Osteoblast (primary cell): ENCODE measurements around the gene KLHL26. TPM values are rescaled to one million over a fixed set of nuclear protein-coding genes. Genes with fewer than 3 reads are reported as not detected.
A peak's percentile ranks its signal among the peaks of the same experiment; 100 is the strongest.

Source experiments
- DNase-seq: peaks from one replicate; pipeline ENCODE4 v3.0.0; 2011; ENCODE audit warnings: low spot score, mixed read lengths; ENCODE audit not compliant: insufficient read length; ENCODE audit errors: missing footprints
- H2AFZ ChIP-seq: 2 replicates; pipeline ENCODE4 v1.6.0; 2011; ENCODE audit warnings: mild to moderate bottlenecking, low read length
- H3K27ac ChIP-seq: 2 replicates; pipeline ENCODE4 v1.5.1; 2011; ENCODE audit warnings: mild to moderate bottlenecking, low read depth, low read length, moderate library complexity
- H3K27me3 ChIP-seq: 2 replicates; pipeline ENCODE4 v1.6.0; 2012; ENCODE audit warnings: mild to moderate bottlenecking, control low read depth, inconsistent platforms, low read length, moderate library complexity; ENCODE audit not compliant: insufficient read depth
- H3K36me3 ChIP-seq: 2 replicates; pipeline ENCODE4 v1.5.1; 2011; ENCODE audit warnings: mild to moderate bottlenecking, low read length, control low read depth, moderate library complexity; ENCODE audit not compliant: insufficient read depth
- H3K4me1 ChIP-seq: 2 replicates; pipeline ENCODE4 v1.5.1; 2011; ENCODE audit warnings: mild to moderate bottlenecking, low read length, control low read depth, moderate library complexity; ENCODE audit not compliant: insufficient read depth
- H3K4me2 ChIP-seq: 2 replicates; pipeline ENCODE4 v1.6.0; 2011; ENCODE audit warnings: mild to moderate bottlenecking, low read length; ENCODE audit not compliant: insufficient read depth
- H3K4me3 ChIP-seq: fragments of 200-600 bp; sonication (generic); 3 replicates; pipeline ENCODE4 v1.5.1; 2012; ENCODE audit warnings: mild to moderate bottlenecking, low read length, inconsistent platforms; ENCODE audit not compliant: insufficient read depth
- H3K79me2 ChIP-seq: 2 replicates; pipeline ENCODE4 v1.6.0; 2012; ENCODE audit warnings: mild to moderate bottlenecking, low read length, control low read depth, inconsistent platforms; ENCODE audit not compliant: insufficient read depth
- H3K9me3 ChIP-seq: 2 replicates; pipeline ENCODE4 v1.5.1; 2011; ENCODE audit warnings: low read depth, low read length, control low read depth
- H4K20me1 ChIP-seq: 2 replicates; pipeline ENCODE4 v1.6.0; 2012; ENCODE audit warnings: mild to moderate bottlenecking, low read length, control low read depth; ENCODE audit not compliant: insufficient read depth
- total RNA-seq: library from RNA; depleted of rRNA; stranded (reverse); fragments of >200 nt; gene quantifications from 2 replicates; pipeline ENCODE4 v1.2.3, GENCODE V29; 2012
- TF ChIP-seq, protein P1 (sequence below): IDR thresholded peaks from 2 replicates; pipeline ENCODE4 v1.5.1; 2011; ENCODE audit warnings: mild to moderate bottlenecking, low read depth, low read length, moderate library complexity; ENCODE audit errors: extremely low read depth

KLHL26 gene
- total RNA-seq, 1 donor, result 5.1 TPM

- Histone ChIP-seq H3K79me2 (peaks cover 17% of the 10 kb centered on the region), H3K9me3 (no peaks in the 10 kb centered on the region), H3K27me3 (no peaks in the 10 kb centered on the region), H3K4me2 (no peak overlapping the region), H3K4me3 (no peak overlapping the region), H4K20me1 (peaks cover 2% of the 10 kb centered on the region), H2AFZ (no peak overlapping the region), H3K27ac (no peak overlapping the region), H3K4me1 (peaks cover 7% of the 10 kb centered on the region), H3K36me3 (no peaks in the 10 kb centered on the region)
- TF ChIP-seq, protein P1, sequence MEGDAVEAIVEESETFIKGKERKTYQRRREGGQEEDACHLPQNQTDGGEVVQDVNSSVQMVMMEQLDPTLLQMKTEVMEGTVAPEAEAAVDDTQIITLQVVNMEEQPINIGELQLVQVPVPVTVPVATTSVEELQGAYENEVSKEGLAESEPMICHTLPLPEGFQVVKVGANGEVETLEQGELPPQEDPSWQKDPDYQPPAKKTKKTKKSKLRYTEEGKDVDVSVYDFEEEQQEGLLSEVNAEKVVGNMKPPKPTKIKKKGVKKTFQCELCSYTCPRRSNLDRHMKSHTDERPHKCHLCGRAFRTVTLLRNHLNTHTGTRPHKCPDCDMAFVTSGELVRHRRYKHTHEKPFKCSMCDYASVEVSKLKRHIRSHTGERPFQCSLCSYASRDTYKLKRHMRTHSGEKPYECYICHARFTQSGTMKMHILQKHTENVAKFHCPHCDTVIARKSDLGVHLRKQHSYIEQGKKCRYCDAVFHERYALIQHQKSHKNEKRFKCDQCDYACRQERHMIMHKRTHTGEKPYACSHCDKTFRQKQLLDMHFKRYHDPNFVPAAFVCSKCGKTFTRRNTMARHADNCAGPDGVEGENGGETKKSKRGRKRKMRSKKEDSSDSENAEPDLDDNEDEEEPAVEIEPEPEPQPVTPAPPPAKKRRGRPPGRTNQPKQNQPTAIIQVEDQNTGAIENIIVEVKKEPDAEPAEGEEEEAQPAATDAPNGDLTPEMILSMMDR, result no peak
- DNase-seq, result peak; percentile 6
Observed at GRCh38 chr19:18633321-18633720, 3.5 kb upstream of the KLHL26 start.

DNA sequence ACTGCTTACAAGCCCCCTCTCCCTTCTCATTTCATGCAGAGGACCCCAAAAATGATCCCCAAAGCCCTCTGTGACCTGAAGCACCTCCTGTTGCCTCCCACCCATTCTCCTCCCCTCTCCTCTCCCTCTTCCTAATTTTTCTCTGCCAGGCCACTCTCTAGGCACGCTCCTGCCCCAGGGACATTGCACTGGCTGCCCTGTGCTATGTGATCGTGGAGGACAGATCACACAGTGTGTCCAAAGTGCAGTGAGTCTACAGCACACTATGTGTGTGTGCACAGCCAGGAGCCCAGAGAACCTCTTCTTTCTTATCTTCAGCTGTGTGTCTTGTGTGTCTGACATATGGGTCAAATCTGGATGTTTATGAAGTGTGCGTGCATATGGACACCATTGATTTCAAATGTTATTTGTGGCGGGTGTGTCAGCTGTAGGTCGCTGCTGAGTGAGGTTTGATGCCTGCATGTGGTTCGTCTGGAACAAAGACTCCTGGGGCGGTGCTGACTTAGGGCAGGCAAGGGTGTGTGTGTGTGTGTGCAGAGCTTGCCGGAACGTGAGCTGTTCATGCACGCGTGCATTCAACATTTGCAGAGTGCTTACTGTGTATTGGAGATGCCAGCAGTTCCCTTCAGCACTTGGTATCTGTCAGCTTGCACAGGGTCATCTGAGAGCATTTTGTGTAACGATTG, 2.1 kb upstream of the KLHL26 start:
- no peak overlapping the region for H3K27ac ChIP-seq
- no peak overlapping the region for H3K4me2 ChIP-seq
- peaks cover 2% of the 10 kb centered on the region for H4K20me1 ChIP-seq
- H3K27me3 ChIP-seq, result no peaks in the 10 kb centered on the region
- TF ChIP-seq, protein P1, result no peak
- DNase-seq, result peak; percentile 69
- no peak overlapping the region for H3K4me3 ChIP-seq
- no peak overlapping the region for H2AFZ ChIP-seq
- H3K79me2 ChIP-seq, result peaks cover 26% of the 10 kb centered on the region
- no peaks in the 10 kb centered on the region for H3K9me3 ChIP-seq
- peaks cover 7% of the 10 kb centered on the region for H3K4me1 ChIP-seq
- no peaks in the 10 kb centered on the region for H3K36me3 ChIP-seq

DNA sequence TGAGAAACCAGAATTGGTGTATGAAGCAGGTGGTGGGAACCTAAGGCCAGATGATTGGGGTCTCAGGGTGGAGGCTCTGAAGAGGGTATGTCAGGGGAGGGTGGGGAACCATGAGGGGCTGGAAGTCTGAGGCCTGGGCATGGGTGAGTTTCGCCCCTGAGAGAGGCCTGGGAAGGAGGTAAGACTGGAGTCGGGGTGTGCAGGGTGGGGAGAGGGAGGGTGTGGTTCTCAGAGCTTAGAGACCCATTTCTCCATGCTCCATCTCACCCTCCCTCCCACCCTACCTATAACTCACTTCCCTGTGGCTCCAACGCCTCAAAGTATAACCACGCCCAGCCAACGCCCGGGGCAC, 1.0 kb upstream of the KLHL26 start:
- DNase-seq, result peak; percentile 29
- no peaks in the 10 kb centered on the region for H3K9me3 ChIP-seq
- no peak overlapping the region for H3K4me3 ChIP-seq
- TF ChIP-seq, protein P1, result no peak
- H2AFZ ChIP-seq, result no peak overlapping the region
- no peaks in the 10 kb centered on the region for H3K27me3 ChIP-seq
- H4K20me1 ChIP-seq, result peaks cover 2% of the 10 kb centered on the region
- H3K36me3 ChIP-seq, result no peaks in the 10 kb centered on the region
- peaks cover 7% of the 10 kb centered on the region for H3K4me1 ChIP-seq
- peaks cover 34% of the 10 kb centered on the region for H3K79me2 ChIP-seq
- H3K27ac ChIP-seq, result no peak overlapping the region
- no peak overlapping the region for H3K4me2 ChIP-seq

DNA sequence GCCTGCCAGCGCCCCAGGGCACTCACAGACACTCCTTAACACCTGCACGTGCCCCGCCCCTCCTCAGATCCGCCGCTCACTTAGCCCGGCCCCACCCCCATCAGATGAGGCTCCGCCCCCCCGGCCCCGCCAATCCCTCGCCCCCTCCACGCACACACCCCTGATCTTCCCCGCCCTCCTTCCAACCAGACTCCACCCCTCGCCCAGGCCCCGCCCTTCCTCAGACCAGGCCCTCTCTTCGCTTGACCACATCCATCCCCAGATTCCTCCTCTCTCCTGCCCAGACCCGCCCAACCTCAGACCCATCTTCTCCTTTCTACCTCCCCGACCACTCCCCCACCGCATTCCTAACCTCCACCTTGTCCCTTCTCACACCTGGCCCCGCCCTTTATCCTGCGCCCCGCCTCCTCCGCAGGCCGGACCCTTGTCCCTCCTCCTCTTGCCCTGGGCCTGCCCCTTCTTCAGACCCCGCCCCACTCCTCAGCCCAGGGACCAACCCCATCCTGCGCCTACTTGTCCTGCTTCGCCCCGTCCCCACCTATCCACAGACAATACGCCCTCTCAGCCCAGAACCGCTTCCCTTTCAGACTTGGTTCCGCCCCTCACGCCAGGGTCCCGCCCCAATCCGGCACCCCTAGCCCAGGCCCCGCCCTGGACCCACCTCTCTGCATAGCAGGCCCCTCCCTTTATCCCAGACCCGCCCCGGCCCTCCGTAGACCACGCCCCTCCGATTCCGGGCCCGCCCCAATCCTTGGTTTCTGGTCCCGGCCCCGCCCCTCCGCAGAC, 452 bp upstream of the KLHL26 start:
- no peak overlapping the region for H3K27ac ChIP-seq
- DNase-seq, result peak; percentile 99
- H3K4me3 ChIP-seq, result peak overlapping the region; percentile 94
- peak overlapping the region; percentile 82 for H3K4me2 ChIP-seq
- H3K36me3 ChIP-seq, result no peaks in the 10 kb centered on the region
- H2AFZ ChIP-seq, result peak overlapping the region; percentile 90
- peaks cover 7% of the 10 kb centered on the region for H3K4me1 ChIP-seq
- H4K20me1 ChIP-seq, result peaks cover 2% of the 10 kb centered on the region
- H3K27me3 ChIP-seq, result no peaks in the 10 kb centered on the region
- TF ChIP-seq, protein P1, result no peak
- no peaks in the 10 kb centered on the region for H3K9me3 ChIP-seq
- peaks cover 37% of the 10 kb centered on the region for H3K79me2 ChIP-seq
